Measurements from ENCODE around the gene BTRC. TPM values are rescaled to one million over a fixed set of nuclear protein-coding genes. Genes with fewer than 3 reads are reported as not detected.

Gene BTRC
- total RNA-seq, 1 donor: 17.3 TPM

DNA sequence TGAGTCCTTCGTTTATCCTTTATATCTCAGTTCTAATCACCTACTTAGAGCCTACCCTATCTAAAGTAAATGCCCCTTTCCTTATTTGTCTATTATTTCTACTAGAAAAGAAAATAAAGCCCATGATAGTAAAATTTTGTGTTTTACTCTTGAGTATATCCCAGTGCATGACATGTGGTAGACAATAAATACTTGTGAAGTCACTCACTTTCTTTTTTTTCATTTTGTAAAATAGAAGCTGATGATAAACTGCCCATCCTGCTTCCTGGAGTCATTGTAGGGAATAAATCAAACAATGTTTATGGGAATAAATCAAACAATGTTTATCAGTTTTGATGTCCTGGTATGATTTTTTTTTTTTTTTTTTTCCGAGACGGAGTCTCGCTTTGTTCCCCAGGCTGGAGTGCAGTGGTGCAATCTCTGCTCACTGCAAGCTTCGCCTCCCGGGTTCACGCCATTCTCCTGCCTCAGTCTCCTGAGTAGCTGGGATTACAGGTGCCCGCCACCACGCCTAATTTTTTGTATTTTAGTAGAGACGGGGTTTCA lies 36.1 kb downstream of the BTRC start:
- TF ChIP-seq, protein P1, sequence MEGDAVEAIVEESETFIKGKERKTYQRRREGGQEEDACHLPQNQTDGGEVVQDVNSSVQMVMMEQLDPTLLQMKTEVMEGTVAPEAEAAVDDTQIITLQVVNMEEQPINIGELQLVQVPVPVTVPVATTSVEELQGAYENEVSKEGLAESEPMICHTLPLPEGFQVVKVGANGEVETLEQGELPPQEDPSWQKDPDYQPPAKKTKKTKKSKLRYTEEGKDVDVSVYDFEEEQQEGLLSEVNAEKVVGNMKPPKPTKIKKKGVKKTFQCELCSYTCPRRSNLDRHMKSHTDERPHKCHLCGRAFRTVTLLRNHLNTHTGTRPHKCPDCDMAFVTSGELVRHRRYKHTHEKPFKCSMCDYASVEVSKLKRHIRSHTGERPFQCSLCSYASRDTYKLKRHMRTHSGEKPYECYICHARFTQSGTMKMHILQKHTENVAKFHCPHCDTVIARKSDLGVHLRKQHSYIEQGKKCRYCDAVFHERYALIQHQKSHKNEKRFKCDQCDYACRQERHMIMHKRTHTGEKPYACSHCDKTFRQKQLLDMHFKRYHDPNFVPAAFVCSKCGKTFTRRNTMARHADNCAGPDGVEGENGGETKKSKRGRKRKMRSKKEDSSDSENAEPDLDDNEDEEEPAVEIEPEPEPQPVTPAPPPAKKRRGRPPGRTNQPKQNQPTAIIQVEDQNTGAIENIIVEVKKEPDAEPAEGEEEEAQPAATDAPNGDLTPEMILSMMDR (IDR thresholded peaks at IDR 0.05; ENCODE audit: insufficient read depth, low read depth, low read length): no peak
- no peak overlapping the region for H3K4me3 ChIP-seq (ENCODE audit: low read depth, low read length)
- DNase-seq (ENCODE audit: low read depth): peak; percentile 30

DNA sequence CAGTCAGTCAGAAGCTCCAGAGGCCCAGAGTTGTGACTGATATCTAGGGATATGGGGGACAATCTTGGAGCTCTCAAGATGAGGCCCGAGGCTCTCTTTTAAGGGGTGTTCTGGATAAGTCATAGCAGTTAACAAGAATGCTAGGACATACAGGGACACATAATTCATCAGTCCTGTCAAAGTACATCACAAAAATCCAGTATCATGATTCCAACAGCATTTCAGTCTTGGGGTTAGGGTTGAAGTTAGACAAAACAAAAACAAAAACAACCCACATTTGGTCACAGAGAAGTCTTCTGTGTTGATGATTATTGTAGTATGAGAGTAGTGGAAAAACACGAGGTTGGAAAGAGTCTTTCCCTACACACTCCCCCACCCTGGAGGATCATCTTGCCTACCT lies 39.4 kb downstream of the BTRC start:
- DNase-seq (ENCODE audit: low read depth): peak; percentile 16
- TF ChIP-seq, protein P1 (IDR thresholded peaks at IDR 0.05; ENCODE audit: insufficient read depth, low read depth, low read length): no peak
- H3K4me3 ChIP-seq (ENCODE audit: low read depth, low read length): no peak overlapping the region

DNA sequence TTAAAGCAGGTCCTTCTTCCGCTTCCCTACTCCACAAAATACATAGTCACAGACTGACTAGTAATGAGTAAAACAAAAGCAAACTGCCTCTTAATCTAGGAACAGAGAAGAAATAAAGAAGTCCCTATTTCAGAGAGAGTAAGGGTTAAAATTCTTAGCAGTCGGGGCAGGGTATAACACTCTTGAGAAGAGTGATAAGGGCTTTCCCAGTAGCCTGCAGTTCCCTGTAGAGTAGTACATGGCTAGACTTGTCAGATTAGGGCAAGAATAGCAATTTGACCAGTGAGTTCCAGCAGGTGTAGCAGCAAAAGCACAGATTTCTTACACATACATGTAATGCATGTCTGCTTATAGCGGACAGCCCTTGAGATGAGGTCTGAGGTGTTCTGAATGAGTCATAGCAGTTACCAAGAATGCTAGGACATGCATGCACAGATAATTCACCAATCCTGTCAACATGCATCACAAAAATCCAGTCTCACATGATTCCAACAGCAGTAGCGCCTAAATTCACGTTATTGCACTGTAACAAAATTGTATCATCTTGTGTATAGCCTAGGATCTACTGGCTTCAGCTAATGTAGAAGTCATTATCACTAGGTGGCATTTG lies 40.7 kb downstream of the BTRC start:
- no peak for DNase-seq (ENCODE audit: low read depth)
- TF ChIP-seq, protein P1 (IDR thresholded peaks at IDR 0.05; ENCODE audit: insufficient read depth, low read depth, low read length): no peak

DNA sequence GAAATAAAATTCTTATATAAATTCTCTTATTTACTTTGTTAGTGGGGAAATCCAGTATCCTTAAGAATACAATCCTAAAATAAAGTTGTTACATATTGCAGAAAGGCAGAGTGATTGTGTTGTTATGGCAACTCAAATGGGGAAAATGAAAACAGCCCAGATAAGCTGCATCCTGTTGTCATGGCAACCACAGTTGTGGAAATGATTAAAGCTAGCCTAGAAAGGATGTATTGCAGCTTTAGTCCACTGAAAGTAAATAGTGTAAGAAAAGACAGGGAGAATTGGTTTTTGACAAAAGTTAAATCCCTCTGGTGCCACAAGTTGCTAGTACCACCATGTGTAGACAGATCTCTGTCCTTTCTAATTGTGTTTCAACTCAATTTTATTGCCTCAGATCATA lies 43.2 kb downstream of the BTRC start:
- TF ChIP-seq, protein P1 (IDR thresholded peaks at IDR 0.05; ENCODE audit: insufficient read depth, low read depth, low read length): no peak
- DNase-seq (ENCODE audit: low read depth): peak; percentile 40

More for the DNA sequence above, 40.7 kb downstream of the BTRC start:
- no peak overlapping the region for H3K4me3 ChIP-seq (ENCODE audit: low read depth, low read length)

DNA sequence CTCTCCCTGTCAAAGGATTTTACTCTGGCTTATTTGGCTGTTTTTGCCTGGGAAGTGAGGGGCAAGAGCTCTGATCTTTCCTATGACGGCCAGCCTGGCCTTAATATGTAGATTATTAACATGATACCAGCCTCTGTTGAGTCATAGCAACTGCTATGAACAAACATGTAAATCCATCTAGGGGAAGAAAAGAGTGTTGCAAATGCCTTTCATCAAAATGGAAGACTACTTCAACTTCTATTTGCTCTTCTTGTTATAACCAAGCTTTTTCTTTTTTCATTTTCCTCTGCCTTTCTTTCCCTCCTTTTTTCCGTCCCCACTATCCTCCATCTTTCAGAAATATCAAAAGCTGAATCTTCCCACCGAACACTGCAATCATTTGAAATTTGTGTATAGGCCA lies 46.6 kb downstream of the BTRC start:
- H3K4me3 ChIP-seq (ENCODE audit: low read depth, low read length): no peak overlapping the region
- TF ChIP-seq, protein P1 (IDR thresholded peaks at IDR 0.05; ENCODE audit: insufficient read depth, low read depth, low read length): no peak
- DNase-seq (ENCODE audit: low read depth): no peak

More for the DNA sequence above, 43.2 kb downstream of the BTRC start:
- no peak overlapping the region for H3K4me3 ChIP-seq (ENCODE audit: low read depth, low read length)

DNA sequence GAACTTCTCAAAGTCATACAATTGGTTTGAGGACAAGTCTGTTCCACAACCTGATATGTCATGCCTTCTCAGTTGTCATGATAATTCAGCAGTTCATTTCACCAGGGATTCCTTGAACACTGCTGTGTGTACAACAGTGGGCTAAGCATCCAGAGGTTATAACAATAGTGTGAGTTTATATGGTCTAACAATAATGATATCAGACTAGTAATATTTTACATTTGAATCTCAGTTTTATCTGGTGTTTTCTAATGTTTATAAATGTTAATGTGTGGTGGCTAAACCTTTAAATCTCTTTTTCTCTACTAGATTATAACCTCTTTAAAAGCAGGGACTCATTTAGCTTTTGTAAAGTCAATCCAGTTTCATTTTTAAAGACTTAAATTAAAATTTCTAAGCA lies 48.7 kb downstream of the BTRC start:
- TF ChIP-seq, protein P1 (IDR thresholded peaks at IDR 0.05; ENCODE audit: insufficient read depth, low read depth, low read length): no peak
- no peak for DNase-seq (ENCODE audit: low read depth)
- no peak overlapping the region for H3K4me3 ChIP-seq (ENCODE audit: low read depth, low read length)

DNA sequence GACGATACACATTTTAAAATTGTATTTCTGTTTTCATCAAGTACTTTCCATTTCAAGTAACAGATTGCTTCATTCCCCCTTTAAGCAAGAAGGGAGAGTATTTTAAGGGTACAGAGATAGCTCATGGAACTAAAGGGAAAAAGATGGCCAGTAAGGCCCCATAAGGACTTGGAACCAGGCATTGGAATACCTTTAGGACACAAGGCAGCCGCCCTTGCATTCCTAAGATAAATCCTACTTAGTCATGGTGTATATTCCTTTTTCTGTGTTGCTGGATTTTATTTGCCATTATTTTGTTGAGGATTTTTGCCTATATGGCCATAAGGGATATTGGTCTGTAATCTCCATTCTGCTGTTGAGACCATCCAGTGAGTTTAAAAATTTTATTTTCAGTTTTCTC lies 49.2 kb downstream of the BTRC start:
- H3K4me3 ChIP-seq (ENCODE audit: low read depth, low read length): no peak overlapping the region
- TF ChIP-seq, protein P1 (IDR thresholded peaks at IDR 0.05; ENCODE audit: insufficient read depth, low read depth, low read length): no peak
- no peak for DNase-seq (ENCODE audit: low read depth)
